ENCODE results near the gene PCNX4. TPM values are rescaled to one million over a fixed set of nuclear protein-coding genes. Genes with fewer than 3 reads are reported as not detected.
A peak's percentile ranks its signal among the peaks of the same experiment; 100 is the strongest.
"Not testable (repeated sequence)": the region's sequence is repeated elsewhere in the genome, so short reads cannot be mapped to it uniquely, and the experiment has no call there.

The PCNX4 gene
- total RNA-seq, 2 experiments from 2014 or later, result 26.3 to 26.9 TPM

GRCh38 chr14:60090864-60091519, 731 bp upstream of the PCNX4 start:
- no peaks in the 10 kb centered on the region for H3K9me3 Mint-ChIP-seq
- H3K4me3 Mint-ChIP-seq, result peak overlapping the region; percentile 95
- H3K4me1 Mint-ChIP-seq (ENCODE audit: low read depth), result peaks cover 30% of the 10 kb centered on the region
- H3K36me3 Mint-ChIP-seq, result peaks cover 7% of the 10 kb centered on the region
- intact Hi-C loops (cut with micrococcal nuclease), result loop anchor here (1.0 to 10.0 kb wide), 6 partner anchors 73 to 1796 kb away; partner anchors contain the start of genes ARID4A, JKAMP, L3HYPDH and PPM1A
- CTCF ChIA-PET, result interaction anchor here (1.2 to 2.7 kb wide), 3 partner anchors 11 to 240 kb away, joined by 3 to 9 read pairs (median 9); no protein-coding TSS in a partner anchor
- H3K27ac Mint-ChIP-seq, result peak overlapping the region; percentile 91
- POLR2A ChIA-PET, result interaction anchor here (3.2 kb wide), 1 partner anchor 158 kb away, joined by 17 read pairs; the partner anchor contains the start of gene PPM1A
- peak; percentile 22 for DNase-seq
- H3K27me3 Mint-ChIP-seq, result no peaks in the 10 kb centered on the region

- Mint-ChIP-seq H3K36me3 (peaks cover 14% of the 10 kb centered on the region), H3K9me3 (no peaks in the 10 kb centered on the region), H3K27me3 (no peaks in the 10 kb centered on the region), H3K27ac (peak overlapping the region; percentile 91), H3K4me3 (peak overlapping the region; percentile 95), H3K4me1 (ENCODE audit: low read depth) (peaks cover 30% of the 10 kb centered on the region)
- POLR2A ChIA-PET, result interaction anchor here (0.8 to 3.2 kb wide), 8 partner anchors 13 to 628 kb away, joined by 3 to 17 read pairs (median 4); partner anchors contain the start of gene PPM1A
- intact Hi-C loops (cut with micrococcal nuclease), result loop anchor here (1.0 to 10.0 kb wide), 4 partner anchors 18 to 1798 kb away; partner anchors contain the start of gene ARID4A
- DNase-seq, result peak; percentile 23
- CTCF ChIA-PET, result interaction anchor here (0.9 to 2.7 kb wide), 4 partner anchors 10 to 239 kb away, joined by 3 to 10 read pairs (median 6); partner anchors contain the start of gene DHRS7
Observed at GRCh38 chr14:60092526-60092920, 800 bp downstream of the PCNX4 start.

GRCh38 chr14:60093080-60093479, 1.4 kb downstream of the PCNX4 start:
- no peak for DNase-seq
- peak overlapping the region; percentile 95 for H3K4me3 Mint-ChIP-seq

GRCh38 chr14:60093606-60094005, 1.9 kb downstream of the PCNX4 start:
- DNase-seq, result no peak
- peaks cover 21% of the 10 kb centered on the region for H3K36me3 Mint-ChIP-seq
- no peaks in the 10 kb centered on the region for H3K27me3 Mint-ChIP-seq
- H3K4me1 Mint-ChIP-seq (ENCODE audit: low read depth), result peaks cover 35% of the 10 kb centered on the region
- no peaks in the 10 kb centered on the region for H3K9me3 Mint-ChIP-seq
- ChIA-PET POLR2A (interaction anchor here (0.8 to 3.2 kb wide), 4 partner anchors 27 to 629 kb away, joined by 3 to 17 read pairs (median 4); partner anchors contain the start of gene PPM1A), CTCF (no interaction called here)
- peak overlapping the region; percentile 15 for H3K27ac Mint-ChIP-seq
- intact Hi-C loops (cut with micrococcal nuclease), result loop anchor here (2.0 to 10.0 kb wide), 2 partner anchors 17 to 1799 kb away; partner anchors contain the start of gene ARID4A
- H3K4me3 Mint-ChIP-seq, result peak overlapping the region; percentile 95

More at GRCh38 chr14:60093080-60093479, 1.4 kb downstream of the PCNX4 start:
- peak overlapping the region; percentile 91 for H3K27ac Mint-ChIP-seq
- peaks cover 18% of the 10 kb centered on the region for H3K36me3 Mint-ChIP-seq
- ChIA-PET POLR2A (interaction anchor here (0.8 to 3.2 kb wide), 5 partner anchors 13 to 628 kb away, joined by 3 to 17 read pairs (median 3); partner anchors contain the start of gene PPM1A), CTCF (interaction anchor here (1.6 kb wide), 1 partner anchor 60 kb away, joined by 3 read pairs; no protein-coding TSS in a partner anchor)
- peaks cover 32% of the 10 kb centered on the region for H3K4me1 Mint-ChIP-seq (ENCODE audit: low read depth)
- intact Hi-C loops (cut with micrococcal nuclease), result loop anchor here (2.0 to 10.0 kb wide), 2 partner anchors 18 to 1798 kb away; partner anchors contain the start of gene ARID4A
- H3K27me3 Mint-ChIP-seq, result no peaks in the 10 kb centered on the region
- H3K9me3 Mint-ChIP-seq, result no peaks in the 10 kb centered on the region

- no peaks in the 10 kb centered on the region for H3K9me3 Mint-ChIP-seq
- H3K4me3 Mint-ChIP-seq, result peak overlapping the region; percentile 95
- H3K36me3 Mint-ChIP-seq, result peaks cover 21% of the 10 kb centered on the region
- peaks cover 35% of the 10 kb centered on the region for H3K4me1 Mint-ChIP-seq (ENCODE audit: low read depth)
- H3K27ac Mint-ChIP-seq, result peak overlapping the region; percentile 60
- no peaks in the 10 kb centered on the region for H3K27me3 Mint-ChIP-seq
- peak; percentile 56 for DNase-seq
- CTCF ChIA-PET, result no interaction called here
- POLR2A ChIA-PET, result no interaction called here
- intact Hi-C loops (cut with micrococcal nuclease), result loop anchor here (10.0 kb wide), 1 partner anchor 1800 kb away; the partner anchor contains the start of gene ARID4A
Observed at GRCh38 chr14:60094306-60094897, 2.7 kb downstream of the PCNX4 start.

GRCh38 chr14:60095231-60095630, 3.5 kb downstream of the PCNX4 start:
- intact Hi-C loops (cut with micrococcal nuclease), result loop anchor here (10.0 kb wide), 1 partner anchor 1800 kb away; the partner anchor contains the start of gene ARID4A
- POLR2A ChIA-PET, result no interaction called here

GRCh38 chr14:60095781-60096450, 4.2 kb downstream of the PCNX4 start:
- Mint-ChIP-seq H3K4me3 (no peak overlapping the region), H3K36me3 (peaks cover 20% of the 10 kb centered on the region), H3K9me3 (no peaks in the 10 kb centered on the region), H3K27me3 (no peaks in the 10 kb centered on the region), H3K4me1 (ENCODE audit: low read depth) (peaks cover 36% of the 10 kb centered on the region), H3K27ac (no peak overlapping the region)
- CTCF ChIA-PET, result interaction anchor here (0.8 kb wide), 1 partner anchor 87 kb away, joined by 4 read pairs; no protein-coding TSS in a partner anchor
- intact Hi-C loops (cut with micrococcal nuclease), result loop anchor here (10.0 kb wide), 1 partner anchor 1801 kb away; the partner anchor contains the start of gene ARID4A
- POLR2A ChIA-PET, result no interaction called here
- no peak for DNase-seq

More at GRCh38 chr14:60095231-60095630, 3.5 kb downstream of the PCNX4 start:
- no peak overlapping the region for H3K4me3 Mint-ChIP-seq
- no peaks in the 10 kb centered on the region for H3K27me3 Mint-ChIP-seq
- no peaks in the 10 kb centered on the region for H3K9me3 Mint-ChIP-seq
- CTCF ChIA-PET, result no interaction called here
- no peak overlapping the region for H3K27ac Mint-ChIP-seq
- no peak for DNase-seq
- H3K4me1 Mint-ChIP-seq (ENCODE audit: low read depth), result peaks cover 35% of the 10 kb centered on the region
- H3K36me3 Mint-ChIP-seq, result peaks cover 21% of the 10 kb centered on the region

- Mint-ChIP-seq H3K27ac (no peak overlapping the region), H3K9me3 (no peaks in the 10 kb centered on the region), H3K4me1 (ENCODE audit: low read depth) (peaks cover 41% of the 10 kb centered on the region), H3K27me3 (no peaks in the 10 kb centered on the region), H3K4me3 (no peak overlapping the region), H3K36me3 (peaks cover 15% of the 10 kb centered on the region)
- ChIA-PET CTCF (no interaction called here), POLR2A (no interaction called here)
- DNase-seq, result no peak
- intact Hi-C loops (cut with micrococcal nuclease), result loop anchor here (10.0 kb wide), 1 partner anchor 1803 kb away; the partner anchor contains the start of gene ARID4A
Observed at GRCh38 chr14:60097974-60098373, 6.3 kb downstream of the PCNX4 start.

GRCh38 chr14:60099855-60100254, 8.1 kb downstream of the PCNX4 start:
- CTCF ChIA-PET, H3K4me3 Mint-ChIP-seq, H3K27me3 Mint-ChIP-seq, H3K27ac Mint-ChIP-seq, POLR2A ChIA-PET, DNase-seq, H3K9me3 Mint-ChIP-seq: not testable (repeated sequence)
- Mint-ChIP-seq H3K4me1 (ENCODE audit: low read depth) (peaks cover 30% of the 10 kb centered on the region), H3K36me3 (peaks cover 17% of the 10 kb centered on the region)
- intact Hi-C loops (cut with micrococcal nuclease), result loop anchor here (10.0 kb wide), 1 partner anchor 1805 kb away; the partner anchor contains the start of gene ARID4A

- intact Hi-C loops (cut with micrococcal nuclease), result no loop called here
- H3K9me3 Mint-ChIP-seq, result no peaks in the 10 kb centered on the region
- peaks cover 25% of the 10 kb centered on the region for H3K4me1 Mint-ChIP-seq (ENCODE audit: low read depth)
- H3K4me3 Mint-ChIP-seq, result no peak overlapping the region
- CTCF ChIA-PET, result no interaction called here
- peaks cover 17% of the 10 kb centered on the region for H3K36me3 Mint-ChIP-seq
- H3K27me3 Mint-ChIP-seq, result no peaks in the 10 kb centered on the region
- POLR2A ChIA-PET, result no interaction called here
- no peak for DNase-seq
- no peak overlapping the region for H3K27ac Mint-ChIP-seq
Observed at GRCh38 chr14:60101786-60102185, 10.1 kb downstream of the PCNX4 start.

GRCh38 chr14:60102389-60102788, 10.7 kb downstream of the PCNX4 start:
- Mint-ChIP-seq H3K9me3 (no peaks in the 10 kb centered on the region), H3K4me3 (no peak overlapping the region), H3K36me3 (peaks cover 12% of the 10 kb centered on the region), H3K4me1 (ENCODE audit: low read depth) (peaks cover 25% of the 10 kb centered on the region), H3K27me3 (no peaks in the 10 kb centered on the region), H3K27ac (no peak overlapping the region)
- ChIA-PET CTCF (no interaction called here), POLR2A (no interaction called here)
- DNase-seq, result no peak
- intact Hi-C loops (cut with micrococcal nuclease), result no loop called here
